WTC11 (cell line): ENCODE measurements around the gene MTF1.

Experiments used
- ATF1 ChIP-seq: sonication (generic); formaldehyde crosslinking; IDR thresholded peaks from 2 replicates; pipeline ENCODE4 v1.8.1; 2023; ENCODE audit warnings: mild to moderate bottlenecking, moderate library complexity, missing genetic modification reagents
- CREB1 ChIP-seq: sonication (generic); formaldehyde crosslinking; IDR thresholded peaks from 2 replicates; pipeline ENCODE4 v1.8.0; 2023; ENCODE audit warnings: mild to moderate bottlenecking, missing genetic modification reagents
- FOXJ3 ChIP-seq: sonication (generic); formaldehyde crosslinking; IDR thresholded peaks from 2 replicates; pipeline ENCODE4 v1.9.0; 2021; ENCODE audit warnings: missing genetic modification reagents, mild to moderate bottlenecking, borderline replicate concordance
- KAT7 ChIP-seq: sonication (generic); formaldehyde crosslinking; IDR thresholded peaks from 2 replicates; pipeline ENCODE4 v1.8.1; 2023; ENCODE audit warnings: missing genetic modification reagents, mild to moderate bottlenecking, borderline replicate concordance
- OVOL2 ChIP-seq: fragments of 250-450 bp; sonication (Bioruptor Pico); IDR thresholded peaks from 2 replicates; pipeline ENCODE4 v1.9.0; 2021; ENCODE audit warnings: mild to moderate bottlenecking, borderline replicate concordance
- TEAD4 ChIP-seq: sonication (generic); formaldehyde crosslinking; IDR thresholded peaks from 2 replicates; pipeline ENCODE4 v1.8.0; 2022; ENCODE audit warnings: mild to moderate bottlenecking, missing genetic modification reagents
- TP53 ChIP-seq: sonication (generic); formaldehyde crosslinking; IDR thresholded peaks from 2 replicates; pipeline ENCODE4 v1.8.1; 2023; ENCODE audit warnings: mild to moderate bottlenecking, missing genetic modification reagents
- USF2 ChIP-seq: sonication (generic); formaldehyde crosslinking; IDR thresholded peaks from 2 replicates; pipeline ENCODE4 v1.8.1; 2023; ENCODE audit warnings: mild to moderate bottlenecking, missing genetic modification reagents, moderate library complexity
- ZNF317 ChIP-seq: sonication (generic); formaldehyde crosslinking; IDR thresholded peaks from 2 replicates; pipeline ENCODE4 v1.8.1; 2023; ENCODE audit warnings: low read depth, mild to moderate bottlenecking, moderate library complexity, missing genetic modification reagents, borderline replicate concordance
- TF ChIP-seq, protein P1 (sequence below): sonication (generic); formaldehyde crosslinking; IDR thresholded peaks from 2 replicates; pipeline ENCODE4 v1.8.0; 2023; ENCODE audit warnings: mild to moderate bottlenecking, missing genetic modification reagents
- TF ChIP-seq, protein P2 (sequence below): fragments of 200-600 bp; IDR thresholded peaks from 2 replicates; pipeline ENCODE4 v1.8.0; 2022; ENCODE audit warnings: antibody characterized with exemption
- TF ChIP-seq, protein P3 (sequence below): sonication (generic); formaldehyde crosslinking; IDR thresholded peaks from 2 replicates; pipeline ENCODE4 v1.8.1; 2022; ENCODE audit warnings: low read depth, mild to moderate bottlenecking, moderate library complexity, missing genetic modification reagents, borderline replicate concordance
- TF ChIP-seq, protein P4 (sequence below): sonication (generic); formaldehyde crosslinking; IDR thresholded peaks from 2 replicates; pipeline ENCODE4 v1.8.1; 2023; ENCODE audit warnings: mild to moderate bottlenecking, moderate library complexity, missing genetic modification reagents

DNA sequence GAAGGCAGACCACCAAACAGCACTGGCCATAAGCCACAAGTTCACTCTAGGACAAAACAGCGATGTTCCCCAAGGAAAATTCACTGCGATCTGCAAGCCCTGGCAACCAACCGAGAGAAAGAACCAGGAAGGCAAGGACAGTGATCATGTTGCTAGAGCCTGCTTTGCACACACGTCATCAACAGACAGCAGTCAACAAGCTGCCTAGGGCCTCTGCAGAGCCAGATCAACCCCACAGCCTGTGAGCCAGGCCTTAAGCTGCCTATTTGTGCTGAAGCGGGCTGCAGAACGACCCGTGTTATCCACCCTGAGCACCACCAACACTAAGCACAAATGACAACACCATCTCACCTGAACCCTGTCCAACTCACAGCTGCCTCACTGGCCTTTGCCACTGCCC, 45.1 kb downstream of the MTF1 start:
- TF ChIP-seq ATF1 (no peak), CREB1 (CRISPR knock-in tag) (no peak), USF2 (no peak), KAT7 (CRISPR knock-in tag) (no peak), TEAD4 (no peak), FOXJ3 (CRISPR knock-in tag) (no peak), TP53 (CRISPR knock-in tag) (no peak), OVOL2 (no peak), ZNF317 (no peak)
- TF ChIP-seq, protein P1, sequence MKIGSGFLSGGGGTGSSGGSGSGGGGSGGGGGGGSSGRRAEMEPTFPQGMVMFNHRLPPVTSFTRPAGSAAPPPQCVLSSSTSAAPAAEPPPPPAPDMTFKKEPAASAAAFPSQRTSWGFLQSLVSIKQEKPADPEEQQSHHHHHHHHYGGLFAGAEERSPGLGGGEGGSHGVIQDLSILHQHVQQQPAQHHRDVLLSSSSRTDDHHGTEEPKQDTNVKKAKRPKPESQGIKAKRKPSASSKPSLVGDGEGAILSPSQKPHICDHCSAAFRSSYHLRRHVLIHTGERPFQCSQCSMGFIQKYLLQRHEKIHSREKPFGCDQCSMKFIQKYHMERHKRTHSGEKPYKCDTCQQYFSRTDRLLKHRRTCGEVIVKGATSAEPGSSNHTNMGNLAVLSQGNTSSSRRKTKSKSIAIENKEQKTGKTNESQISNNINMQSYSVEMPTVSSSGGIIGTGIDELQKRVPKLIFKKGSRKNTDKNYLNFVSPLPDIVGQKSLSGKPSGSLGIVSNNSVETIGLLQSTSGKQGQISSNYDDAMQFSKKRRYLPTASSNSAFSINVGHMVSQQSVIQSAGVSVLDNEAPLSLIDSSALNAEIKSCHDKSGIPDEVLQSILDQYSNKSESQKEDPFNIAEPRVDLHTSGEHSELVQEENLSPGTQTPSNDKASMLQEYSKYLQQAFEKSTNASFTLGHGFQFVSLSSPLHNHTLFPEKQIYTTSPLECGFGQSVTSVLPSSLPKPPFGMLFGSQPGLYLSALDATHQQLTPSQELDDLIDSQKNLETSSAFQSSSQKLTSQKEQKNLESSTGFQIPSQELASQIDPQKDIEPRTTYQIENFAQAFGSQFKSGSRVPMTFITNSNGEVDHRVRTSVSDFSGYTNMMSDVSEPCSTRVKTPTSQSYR = no peak
- TF ChIP-seq, protein P2, sequence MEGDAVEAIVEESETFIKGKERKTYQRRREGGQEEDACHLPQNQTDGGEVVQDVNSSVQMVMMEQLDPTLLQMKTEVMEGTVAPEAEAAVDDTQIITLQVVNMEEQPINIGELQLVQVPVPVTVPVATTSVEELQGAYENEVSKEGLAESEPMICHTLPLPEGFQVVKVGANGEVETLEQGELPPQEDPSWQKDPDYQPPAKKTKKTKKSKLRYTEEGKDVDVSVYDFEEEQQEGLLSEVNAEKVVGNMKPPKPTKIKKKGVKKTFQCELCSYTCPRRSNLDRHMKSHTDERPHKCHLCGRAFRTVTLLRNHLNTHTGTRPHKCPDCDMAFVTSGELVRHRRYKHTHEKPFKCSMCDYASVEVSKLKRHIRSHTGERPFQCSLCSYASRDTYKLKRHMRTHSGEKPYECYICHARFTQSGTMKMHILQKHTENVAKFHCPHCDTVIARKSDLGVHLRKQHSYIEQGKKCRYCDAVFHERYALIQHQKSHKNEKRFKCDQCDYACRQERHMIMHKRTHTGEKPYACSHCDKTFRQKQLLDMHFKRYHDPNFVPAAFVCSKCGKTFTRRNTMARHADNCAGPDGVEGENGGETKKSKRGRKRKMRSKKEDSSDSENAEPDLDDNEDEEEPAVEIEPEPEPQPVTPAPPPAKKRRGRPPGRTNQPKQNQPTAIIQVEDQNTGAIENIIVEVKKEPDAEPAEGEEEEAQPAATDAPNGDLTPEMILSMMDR = no peak
- TF ChIP-seq, protein P3, sequence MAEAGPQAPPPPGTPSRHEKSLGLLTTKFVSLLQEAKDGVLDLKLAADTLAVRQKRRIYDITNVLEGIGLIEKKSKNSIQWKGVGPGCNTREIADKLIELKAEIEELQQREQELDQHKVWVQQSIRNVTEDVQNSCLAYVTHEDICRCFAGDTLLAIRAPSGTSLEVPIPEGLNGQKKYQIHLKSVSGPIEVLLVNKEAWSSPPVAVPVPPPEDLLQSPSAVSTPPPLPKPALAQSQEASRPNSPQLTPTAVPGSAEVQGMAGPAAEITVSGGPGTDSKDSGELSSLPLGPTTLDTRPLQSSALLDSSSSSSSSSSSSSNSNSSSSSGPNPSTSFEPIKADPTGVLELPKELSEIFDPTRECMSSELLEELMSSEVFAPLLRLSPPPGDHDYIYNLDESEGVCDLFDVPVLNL (CRISPR knock-in tag) = no peak
- TF ChIP-seq, protein P4, sequence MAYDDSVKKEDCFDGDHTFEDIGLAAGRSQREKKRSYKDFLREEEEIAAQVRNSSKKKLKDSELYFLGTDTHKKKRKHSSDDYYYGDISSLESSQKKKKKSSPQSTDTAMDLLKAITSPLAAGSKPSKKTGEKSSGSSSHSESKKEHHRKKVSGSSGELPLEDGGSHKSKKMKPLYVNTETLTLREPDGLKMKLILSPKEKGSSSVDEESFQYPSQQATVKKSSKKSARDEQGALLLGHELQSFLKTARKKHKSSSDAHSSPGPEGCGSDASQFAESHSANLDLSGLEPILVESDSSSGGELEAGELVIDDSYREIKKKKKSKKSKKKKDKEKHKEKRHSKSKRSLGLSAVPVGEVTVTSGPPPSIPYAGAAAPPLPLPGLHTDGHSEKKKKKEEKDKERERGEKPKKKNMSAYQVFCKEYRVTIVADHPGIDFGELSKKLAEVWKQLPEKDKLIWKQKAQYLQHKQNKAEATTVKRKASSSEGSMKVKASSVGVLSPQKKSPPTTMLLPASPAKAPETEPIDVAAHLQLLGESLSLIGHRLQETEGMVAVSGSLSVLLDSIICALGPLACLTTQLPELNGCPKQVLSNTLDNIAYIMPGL (CRISPR knock-in tag) = no peak
